Stimulated activated CD8-positive, alpha-beta memory T cell treated with anti-CD3 and anti-CD28 coated beads, Interleukin-4, amount 100 ng/mL, for 4 hours (primary cell): Measurements from ENCODE around the gene PMAIP1.
"Not testable (repeated sequence)": the region's sequence is repeated elsewhere in the genome, so short reads cannot be mapped to it uniquely, and the experiment has no call there.

Experiments used
- DNase-seq, 2 donors: peaks; one replicate each; pipeline ENCODE4 v3.0.0-alpha.2; 2020; ENCODE audit warnings: low read depth in 2 of 2, low spot score in 1 of 2

The PMAIP1 gene

GRCh38 chr18:59884351-59884750 is 15.4 kb upstream of the PMAIP1 start:
- no peak for DNase-seq

- DNase-seq, result no peak
These were observed 14.1 kb upstream of the PMAIP1 start for GRCh38 chr18:59885579-59886163.

- not testable (repeated sequence) for DNase-seq
These were observed 13.4 kb upstream of the PMAIP1 start for GRCh38 chr18:59886399-59886798.

GRCh38 chr18:59892123-59892522 is 7.7 kb upstream of the PMAIP1 start:
- DNase-seq, result no peak

GRCh38 chr18:59893971-59894370 is 5.8 kb upstream of the PMAIP1 start:
- DNase-seq, result no peak

- DNase-seq, result no peak
These were observed 2.4 kb upstream of the PMAIP1 start for GRCh38 chr18:59897321-59897954.

- no peak for DNase-seq
These were observed 1.7 kb upstream of the PMAIP1 start for GRCh38 chr18:59898093-59898492.

GRCh38 chr18:59898609-59899297 is 1.0 kb upstream of the PMAIP1 start:
- no peak for DNase-seq

- DNase-seq, result peak; percentile 43 to 46
These were observed 679 bp downstream of the PMAIP1 start for GRCh38 chr18:59900222-59901128.

- no peak for DNase-seq
These were observed 2.6 kb downstream of the PMAIP1 start for GRCh38 chr18:59902131-59902992.

GRCh38 chr18:59902993-59903610 is 3.3 kb downstream of the PMAIP1 start:
- no peak for DNase-seq

GRCh38 chr18:59904011-59904601 is 4.3 kb downstream of the PMAIP1 start:
- no peak for DNase-seq

- DNase-seq, result no peak
These were observed 5.9 kb downstream of the PMAIP1 start for GRCh38 chr18:59905686-59906091.

- DNase-seq, result no peak
These were observed 6.4 kb downstream of the PMAIP1 start for GRCh38 chr18:59906203-59906602.

GRCh38 chr18:59907172-59907571 is 7.4 kb downstream of the PMAIP1 start:
- no peak for DNase-seq

GRCh38 chr18:59907660-59908059 is 7.9 kb downstream of the PMAIP1 start:
- DNase-seq, result no peak

GRCh38 chr18:59908799-59909198 is 9.0 kb downstream of the PMAIP1 start:
- no peak for DNase-seq

- no peak for DNase-seq
These were observed 9.7 kb downstream of the PMAIP1 start for GRCh38 chr18:59909289-59910036.

- DNase-seq, result no peak
These were observed 11.2 kb downstream of the PMAIP1 start for GRCh38 chr18:59910967-59911366.
